T follicular helper cell (primary cell): ENCODE data around the gene ATG9B.
"Not testable (repeated sequence)": the region's sequence is repeated elsewhere in the genome, so short reads cannot be mapped to it uniquely, and the experiment has no call there.

Experiments
- DNase-seq: peaks from one replicate; pipeline ENCODE4 v3.0.0-alpha.2; 2020; ENCODE audit warnings: low read depth

ATG9B gene

GRCh38 chr7:151035902-151036301 lies 11.6 kb upstream of the ATG9B start:
- DNase-seq, result no peak

GRCh38 chr7:151035026-151035717 lies 10.9 kb upstream of the ATG9B start:
- DNase-seq, result no peak

GRCh38 chr7:151034312-151035025 lies 10.2 kb upstream of the ATG9B start:
- no peak for DNase-seq

- no peak for DNase-seq
These were observed 9.6 kb upstream of the ATG9B start for GRCh38 chr7:151033864-151034249.

GRCh38 chr7:151032936-151033863 lies 8.9 kb upstream of the ATG9B start:
- no peak for DNase-seq

- DNase-seq, result no peak
These were observed 6.7 kb upstream of the ATG9B start for GRCh38 chr7:151031011-151031410.

- no peak for DNase-seq
These were observed 4.7 kb upstream of the ATG9B start for GRCh38 chr7:151028948-151029501.

- DNase-seq, result peak; percentile 98
These were observed 4.0 kb upstream of the ATG9B start, which contains the start of gene ABCB8 for GRCh38 chr7:151028131-151028947. Gene ABCB8, plus strand, starts transcription at chr7:151028450. Its CDS starts 66 bp downstream, at chr7:151028516.

GRCh38 chr7:151027728-151028130 lies 3.4 kb upstream of the ATG9B start:
- DNase-seq, result not testable (repeated sequence)

GRCh38 chr7:151026771-151027727 lies 2.8 kb upstream of the ATG9B start:
- DNase-seq, result not testable (repeated sequence)

GRCh38 chr7:151025924-151026671 lies 1.8 kb upstream of the ATG9B start:
- DNase-seq, result no peak

- DNase-seq, result no peak
These were observed 1.1 kb downstream of the ATG9B start for GRCh38 chr7:151023232-151023631.

GRCh38 chr7:151020231-151020630 lies 4.1 kb downstream of the ATG9B start:
- no peak for DNase-seq

GRCh38 chr7:151019130-151019447 lies 5.2 kb downstream of the ATG9B start:
- DNase-seq, result no peak

- peak; percentile 22 for DNase-seq
These were observed 5.7 kb downstream of the ATG9B start for GRCh38 chr7:151018421-151019129.

GRCh38 chr7:151017953-151018420 lies 6.3 kb downstream of the ATG9B start:
- peak; percentile 74 for DNase-seq

GRCh38 chr7:151017370-151017952 lies 6.8 kb downstream of the ATG9B start:
- no peak for DNase-seq

- DNase-seq, result peak; percentile 14
These were observed 7.4 kb downstream of the ATG9B start for GRCh38 chr7:151016942-151017341.
